NCI-H82 treated with DMSO at 0.1 percent for 48 hours (cell line): ENCODE results near the gene DGCR2.

Source experiments
- DNase-seq: peaks from one replicate; lab custom pipeline; 2025; ENCODE audit not compliant: unreplicated experiment; lab: John Stamatoyannopoulos, UW

Gene DGCR2

GRCh38 chr22:19110064-19110458 is 12.2 kb downstream of the DGCR2 start:
- DNase-seq = no peak

- no peak for DNase-seq
Measured at GRCh38 chr22:19109198-19110063, 12.8 kb downstream of the DGCR2 start.

- no peak for DNase-seq
Measured at GRCh38 chr22:19108807-19109197, 13.4 kb downstream of the DGCR2 start.

GRCh38 chr22:19107730-19108074 is 14.5 kb downstream of the DGCR2 start:
- no peak for DNase-seq

GRCh38 chr22:19106886-19107729 is 15.1 kb downstream of the DGCR2 start:
- no peak for DNase-seq

GRCh38 chr22:19105867-19106802 is 16.1 kb downstream of the DGCR2 start:
- DNase-seq = no peak

GRCh38 chr22:19105456-19105855 is 16.8 kb downstream of the DGCR2 start:
- no peak for DNase-seq

GRCh38 chr22:19103880-19104821 is 18.1 kb downstream of the DGCR2 start:
- no peak for DNase-seq

GRCh38 chr22:19098157-19098556 is 24.1 kb downstream of the DGCR2 start:
- no peak for DNase-seq

GRCh38 chr22:19097518-19097917 is 24.7 kb downstream of the DGCR2 start:
- DNase-seq = no peak

GRCh38 chr22:19096555-19096954 is 25.7 kb downstream of the DGCR2 start:
- no peak for DNase-seq

- DNase-seq = no peak
Measured at GRCh38 chr22:19094393-19094997, 27.7 kb downstream of the DGCR2 start.

- DNase-seq = no peak
Measured at GRCh38 chr22:19092725-19093124, 29.5 kb downstream of the DGCR2 start.

GRCh38 chr22:19090586-19091127 is 31.6 kb downstream of the DGCR2 start:
- no peak for DNase-seq

- no peak for DNase-seq
Measured at GRCh38 chr22:19090183-19090582, 32.0 kb downstream of the DGCR2 start.

GRCh38 chr22:19088866-19089595 is 33.2 kb downstream of the DGCR2 start:
- DNase-seq = no peak

GRCh38 chr22:19086896-19087295 is 35.3 kb downstream of the DGCR2 start:
- DNase-seq = no peak

GRCh38 chr22:19086417-19086816 is 35.8 kb downstream of the DGCR2 start:
- DNase-seq = no peak
